Measurements from ENCODE around the gene TMEM239.
A peak's percentile ranks its signal among the peaks of the same experiment; 100 is the strongest.

TMEM239 gene

DNA sequence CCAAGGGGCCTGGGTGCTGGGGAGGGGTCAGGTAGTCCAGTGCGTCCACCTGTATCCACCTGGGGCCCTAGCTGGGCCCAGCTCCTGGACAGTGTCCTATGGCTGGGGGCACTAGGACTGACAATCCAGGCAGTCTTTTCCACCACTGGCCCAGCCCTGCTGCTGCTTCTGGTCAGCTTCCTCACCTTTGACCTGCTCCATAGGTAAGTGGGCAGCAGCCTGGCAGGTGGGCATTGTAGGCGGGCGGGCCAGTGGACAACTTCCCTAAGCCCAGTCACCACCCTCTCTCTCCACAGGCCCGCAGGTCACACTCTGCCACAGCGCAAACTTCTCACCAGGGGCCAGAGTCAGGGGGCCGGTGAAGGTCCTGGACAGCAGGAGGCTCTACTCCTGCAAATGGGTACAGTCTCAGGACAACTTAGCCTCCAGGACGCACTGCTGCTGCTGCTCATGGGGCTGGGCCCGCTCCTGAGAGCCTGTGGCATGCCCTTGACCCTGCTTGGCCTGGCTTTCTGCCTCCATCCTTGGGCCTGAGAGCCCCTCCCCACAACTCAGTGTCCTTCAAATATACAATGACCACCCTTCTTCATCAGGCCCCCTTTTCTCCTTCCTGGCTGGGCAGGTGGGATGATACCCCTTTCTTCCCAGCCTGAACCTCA is 793 bp upstream of the TMEM239 start:
- H3K9ac ChIP-seq (ENCODE audit: low read depth, low read length): no peak overlapping the region
- peaks cover 5% of the 10 kb centered on the region for H3K4me1 ChIP-seq (ENCODE audit: control insufficient read depth, insufficient read depth, low read length)
- peaks cover 20% of the 10 kb centered on the region for H3K27me3 ChIP-seq (ENCODE audit: control insufficient read depth, insufficient read depth, low read length)
- no peaks in the 10 kb centered on the region for H3K36me3 ChIP-seq (ENCODE audit: control insufficient read depth, insufficient read depth, low read length)
- no peak overlapping the region for H3K4me3 ChIP-seq (ENCODE audit: low read depth, low read length)
- no peaks in the 10 kb centered on the region for H3K9me3 ChIP-seq (ENCODE audit: control insufficient read depth, insufficient read depth, low read length)

DNA sequence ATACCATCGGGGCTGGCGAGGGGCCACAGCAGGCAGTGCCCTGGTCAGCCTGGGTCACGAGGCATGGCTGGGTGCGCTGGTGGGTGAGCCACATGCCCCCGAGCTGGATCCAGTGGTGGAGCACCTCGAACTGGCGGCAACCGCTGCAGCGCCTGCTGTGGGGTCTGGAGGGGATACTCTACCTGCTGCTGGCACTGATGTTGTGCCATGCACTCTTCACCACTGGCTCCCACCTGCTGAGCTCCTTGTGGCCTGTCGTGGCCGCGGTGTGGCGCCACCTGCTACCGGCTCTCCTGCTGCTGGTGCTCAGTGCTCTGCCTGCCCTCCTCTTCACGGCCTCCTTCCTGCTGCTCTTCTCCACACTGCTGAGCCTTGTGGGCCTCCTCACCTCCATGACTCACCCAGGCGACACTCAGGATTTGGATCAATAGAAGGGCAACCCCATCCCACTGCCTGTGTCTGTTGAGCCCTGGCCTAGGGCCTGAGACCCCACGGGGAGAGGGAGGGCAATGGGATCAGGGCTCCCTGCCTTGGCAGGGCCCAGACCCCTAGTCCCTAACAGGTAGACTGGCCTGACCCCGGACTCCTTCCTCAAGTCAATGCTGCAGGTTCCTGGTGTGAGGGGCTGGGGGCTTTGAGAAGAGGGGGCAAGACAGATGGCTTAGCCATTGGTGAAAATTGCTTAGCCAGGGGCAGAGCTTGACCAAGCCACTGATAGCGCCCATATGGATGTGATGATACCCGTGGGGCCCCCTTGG is 598 bp downstream of the TMEM239 start:
- Histone ChIP-seq H3K27me3 (ENCODE audit: control insufficient read depth, insufficient read depth, low read length) (peaks cover 33% of the 10 kb centered on the region), H3K9me3 (ENCODE audit: control insufficient read depth, insufficient read depth, low read length) (no peaks in the 10 kb centered on the region), H3K4me3 (ENCODE audit: low read depth, low read length) (no peak overlapping the region), H3K4me1 (ENCODE audit: control insufficient read depth, insufficient read depth, low read length) (peaks cover 5% of the 10 kb centered on the region), H3K9ac (ENCODE audit: low read depth, low read length) (no peak overlapping the region), H3K36me3 (ENCODE audit: control insufficient read depth, insufficient read depth, low read length) (no peaks in the 10 kb centered on the region)

DNA sequence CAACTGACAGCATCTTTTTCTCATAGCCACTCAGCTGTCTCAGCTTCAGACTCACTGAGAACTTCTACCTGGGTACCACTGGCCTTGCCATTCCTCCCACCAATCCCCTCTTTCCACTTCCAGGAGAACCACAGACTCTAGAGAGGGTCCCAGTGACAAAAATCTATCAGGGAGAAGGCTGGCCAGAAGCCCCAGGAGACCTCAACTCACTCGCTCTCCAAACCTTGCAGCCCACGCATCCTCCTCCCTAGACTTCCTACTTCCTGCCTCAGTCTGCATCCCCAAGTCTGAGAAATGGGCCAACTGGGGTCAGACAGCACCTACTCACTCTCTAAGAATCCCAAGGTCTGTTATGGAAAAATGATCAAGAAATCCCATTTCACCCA is 1.2 kb downstream of the TMEM239 start:
- Histone ChIP-seq H3K9ac (ENCODE audit: low read depth, low read length) (no peak overlapping the region), H3K4me3 (ENCODE audit: low read depth, low read length) (no peak overlapping the region), H3K4me1 (ENCODE audit: control insufficient read depth, insufficient read depth, low read length) (peaks cover 5% of the 10 kb centered on the region), H3K27me3 (ENCODE audit: control insufficient read depth, insufficient read depth, low read length) (peaks cover 38% of the 10 kb centered on the region), H3K36me3 (ENCODE audit: control insufficient read depth, insufficient read depth, low read length) (no peaks in the 10 kb centered on the region), H3K9me3 (ENCODE audit: control insufficient read depth, insufficient read depth, low read length) (no peaks in the 10 kb centered on the region)

DNA sequence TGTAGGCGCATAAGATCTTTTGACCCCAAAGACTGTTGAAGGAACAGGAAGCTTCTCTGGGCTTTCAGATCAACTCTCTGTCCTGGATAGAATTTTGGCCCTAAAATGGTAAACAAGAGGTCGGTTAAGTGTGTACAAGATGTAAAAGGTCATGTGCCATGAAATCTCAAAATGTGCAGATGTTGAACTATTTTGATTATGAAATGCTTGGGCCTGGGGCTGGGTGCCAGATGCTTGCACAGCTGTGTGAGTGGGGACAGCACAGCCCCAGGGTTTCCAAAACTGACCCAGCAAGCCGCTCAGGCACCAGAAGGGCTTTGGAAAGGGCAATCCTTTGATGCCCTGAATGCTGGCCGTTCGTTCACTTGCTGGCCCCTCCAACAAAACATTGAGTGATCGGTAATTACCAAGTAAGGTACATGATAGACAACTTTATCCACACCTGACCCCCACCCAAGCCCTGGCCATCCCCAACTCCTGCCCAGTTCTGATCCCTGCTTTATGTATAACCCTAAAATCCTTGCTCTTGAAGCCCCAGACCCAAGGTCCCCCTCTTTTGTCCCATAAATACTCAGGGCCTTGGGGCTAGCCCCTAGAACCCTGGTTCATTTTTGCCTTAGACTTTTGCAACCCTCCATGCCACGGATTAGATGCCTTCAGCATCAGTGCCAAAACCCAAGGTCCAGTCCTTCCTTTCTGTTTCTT is 1.9 kb downstream of the TMEM239 start:
- Histone ChIP-seq H3K4me3 (ENCODE audit: low read depth, low read length) (no peak overlapping the region), H3K9me3 (ENCODE audit: control insufficient read depth, insufficient read depth, low read length) (no peaks in the 10 kb centered on the region), H3K9ac (ENCODE audit: low read depth, low read length) (no peak overlapping the region), H3K27me3 (ENCODE audit: control insufficient read depth, insufficient read depth, low read length) (peaks cover 38% of the 10 kb centered on the region), H3K4me1 (ENCODE audit: control insufficient read depth, insufficient read depth, low read length) (peaks cover 5% of the 10 kb centered on the region), H3K36me3 (ENCODE audit: control insufficient read depth, insufficient read depth, low read length) (no peaks in the 10 kb centered on the region)

DNA sequence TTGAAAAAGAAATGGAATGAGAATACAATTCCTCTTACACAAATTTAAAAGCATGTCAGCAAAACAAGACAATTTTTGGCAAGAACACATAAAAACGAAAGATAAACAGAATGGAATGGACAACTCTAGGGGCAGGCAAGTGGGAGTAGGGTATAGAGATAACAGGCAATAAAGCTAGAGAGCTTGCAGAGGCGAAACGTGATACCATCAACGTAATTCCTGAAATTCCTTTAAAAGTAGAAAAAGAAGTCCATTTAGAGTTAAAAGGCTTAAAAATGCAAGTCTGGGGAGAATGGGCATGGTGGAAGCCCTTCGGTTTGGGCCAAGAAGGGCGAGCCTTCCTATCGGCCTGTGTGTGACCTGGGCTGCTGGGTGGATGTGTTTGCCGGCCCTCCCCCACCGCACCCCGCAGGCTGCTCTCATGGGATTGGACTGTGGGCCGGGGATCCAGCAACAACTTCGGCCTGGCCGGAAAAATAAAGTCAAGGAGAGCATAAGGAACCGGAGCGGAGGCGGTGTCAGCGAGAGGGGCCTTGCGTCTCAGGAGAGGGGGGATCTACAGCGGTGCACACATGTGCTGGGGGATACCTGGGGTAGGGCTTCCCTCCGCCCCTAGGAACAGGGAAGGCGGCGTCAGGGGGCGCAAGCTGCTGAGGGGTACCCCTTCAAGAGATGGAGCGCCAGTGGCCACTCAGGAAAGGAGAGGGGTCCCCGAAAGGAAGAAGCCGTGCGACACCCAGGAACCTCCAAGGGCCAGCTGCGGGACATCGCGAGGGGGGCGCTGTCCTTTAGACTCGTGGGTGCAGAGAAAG is 4.1 kb downstream of the TMEM239 start:
- no peaks in the 10 kb centered on the region for H3K9me3 ChIP-seq (ENCODE audit: control insufficient read depth, insufficient read depth, low read length)
- no peaks in the 10 kb centered on the region for H3K36me3 ChIP-seq (ENCODE audit: control insufficient read depth, insufficient read depth, low read length)
- H3K9ac ChIP-seq (ENCODE audit: low read depth, low read length): no peak overlapping the region
- H3K27me3 ChIP-seq (ENCODE audit: control insufficient read depth, insufficient read depth, low read length): peaks cover 38% of the 10 kb centered on the region
- peaks cover 5% of the 10 kb centered on the region for H3K4me1 ChIP-seq (ENCODE audit: control insufficient read depth, insufficient read depth, low read length)
- H3K4me3 ChIP-seq (ENCODE audit: low read depth, low read length): peak overlapping the region; percentile 49

DNA sequence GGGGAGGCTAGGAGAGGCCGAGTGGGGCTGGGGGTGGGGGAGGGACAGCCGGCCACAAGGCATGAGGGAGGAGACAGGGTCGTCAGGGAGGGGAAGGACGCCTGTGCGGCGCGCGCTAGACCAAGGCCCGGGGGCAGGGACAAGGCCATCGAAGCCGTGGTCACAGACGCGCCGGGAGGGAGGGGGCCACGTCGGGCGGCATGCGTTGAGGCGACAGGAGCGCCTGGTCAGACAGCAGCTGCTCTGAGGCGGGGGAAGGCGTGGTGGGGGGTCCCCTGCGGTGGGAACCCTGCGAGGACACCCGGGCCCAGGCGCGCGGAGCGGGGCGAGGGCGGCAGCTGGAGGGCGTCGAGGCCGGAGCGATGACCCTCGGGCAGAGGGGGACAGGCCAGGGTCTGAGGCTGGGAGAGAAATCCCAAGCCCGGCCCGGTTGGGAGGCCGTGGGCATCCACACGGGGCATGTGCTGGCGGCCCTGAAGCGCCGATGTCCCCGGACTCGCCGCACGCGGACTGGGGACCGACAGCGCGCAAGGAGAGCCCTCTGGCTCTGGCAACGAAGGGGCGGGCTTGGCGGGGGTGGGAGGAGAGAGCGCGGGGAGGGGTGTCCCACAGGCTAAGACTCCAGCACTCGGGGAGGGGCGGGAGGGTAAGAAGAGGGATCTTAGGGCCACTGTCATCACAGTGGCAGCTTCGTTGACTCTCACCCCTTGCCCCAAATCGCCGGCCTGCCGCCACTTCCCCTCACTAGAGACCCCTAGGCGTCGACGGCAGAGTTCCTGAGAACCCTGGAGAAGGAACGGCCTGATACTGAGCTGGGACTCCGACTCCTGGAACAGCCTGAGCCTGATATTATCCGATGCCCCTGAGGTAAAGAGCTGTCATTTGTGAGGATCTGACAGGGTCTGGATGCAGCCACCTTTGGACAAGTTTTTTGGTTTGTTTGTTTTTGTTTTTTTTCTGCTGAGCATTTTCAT is 5.0 kb downstream of the TMEM239 start:
- Histone ChIP-seq H3K9ac (ENCODE audit: low read depth, low read length) (no peak overlapping the region), H3K4me1 (ENCODE audit: control insufficient read depth, insufficient read depth, low read length) (peaks cover 8% of the 10 kb centered on the region), H3K4me3 (ENCODE audit: low read depth, low read length) (peak overlapping the region; percentile 49), H3K9me3 (ENCODE audit: control insufficient read depth, insufficient read depth, low read length) (no peaks in the 10 kb centered on the region), H3K36me3 (ENCODE audit: control insufficient read depth, insufficient read depth, low read length) (no peaks in the 10 kb centered on the region), H3K27me3 (ENCODE audit: control insufficient read depth, insufficient read depth, low read length) (peaks cover 45% of the 10 kb centered on the region)

DNA sequence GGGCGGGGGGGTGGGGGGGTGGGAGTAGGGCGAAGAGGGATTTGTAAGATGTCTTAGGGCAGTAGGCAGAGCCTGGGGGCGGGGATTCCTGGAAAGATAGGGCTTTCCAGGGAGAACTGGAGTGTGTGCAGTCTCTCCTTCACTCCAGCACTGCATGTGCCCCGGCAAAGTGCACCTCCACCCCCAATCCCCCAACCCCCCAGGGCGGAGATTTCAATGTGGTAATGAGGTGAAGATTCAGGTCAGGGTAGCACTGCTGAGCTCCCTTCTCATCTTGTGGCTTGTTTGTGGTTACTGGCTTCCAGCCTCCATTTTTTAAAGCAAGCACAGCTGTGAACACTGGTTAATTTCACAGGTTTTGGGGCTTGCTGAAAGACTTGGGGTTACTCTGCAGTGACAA is 5.9 kb downstream of the TMEM239 start:
- Histone ChIP-seq H3K9ac (ENCODE audit: low read depth, low read length) (no peak overlapping the region), H3K4me1 (ENCODE audit: control insufficient read depth, insufficient read depth, low read length) (peaks cover 8% of the 10 kb centered on the region), H3K36me3 (ENCODE audit: control insufficient read depth, insufficient read depth, low read length) (no peaks in the 10 kb centered on the region), H3K9me3 (ENCODE audit: control insufficient read depth, insufficient read depth, low read length) (no peaks in the 10 kb centered on the region), H3K27me3 (ENCODE audit: control insufficient read depth, insufficient read depth, low read length) (peaks cover 54% of the 10 kb centered on the region), H3K4me3 (ENCODE audit: low read depth, low read length) (no peak overlapping the region)

DNA sequence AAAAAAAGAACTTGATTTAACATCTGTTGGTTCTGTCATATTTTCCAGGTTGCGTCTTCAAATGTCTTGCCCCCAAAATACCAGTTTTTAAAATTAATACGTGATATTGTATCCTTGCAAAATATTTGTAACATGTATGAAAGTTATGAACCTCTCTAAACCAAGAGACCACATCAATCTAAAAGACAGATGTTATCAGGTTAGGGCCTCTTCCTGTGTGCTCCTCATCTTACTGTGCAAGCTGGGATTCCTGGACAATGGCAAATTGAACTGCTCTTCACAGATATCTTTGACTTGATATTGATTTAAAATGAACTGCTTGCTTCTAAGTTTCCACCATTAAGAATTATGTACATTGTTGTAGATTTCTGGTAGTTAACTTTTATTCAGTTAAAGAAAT is 9.6 kb downstream of the TMEM239 start:
- Histone ChIP-seq H3K9ac (ENCODE audit: low read depth, low read length) (no peak overlapping the region), H3K36me3 (ENCODE audit: control insufficient read depth, insufficient read depth, low read length) (no peaks in the 10 kb centered on the region), H3K4me3 (ENCODE audit: low read depth, low read length) (no peak overlapping the region), H3K27me3 (ENCODE audit: control insufficient read depth, insufficient read depth, low read length) (peaks cover 43% of the 10 kb centered on the region), H3K9me3 (ENCODE audit: control insufficient read depth, insufficient read depth, low read length) (no peaks in the 10 kb centered on the region), H3K4me1 (ENCODE audit: control insufficient read depth, insufficient read depth, low read length) (peaks cover 3% of the 10 kb centered on the region)

DNA sequence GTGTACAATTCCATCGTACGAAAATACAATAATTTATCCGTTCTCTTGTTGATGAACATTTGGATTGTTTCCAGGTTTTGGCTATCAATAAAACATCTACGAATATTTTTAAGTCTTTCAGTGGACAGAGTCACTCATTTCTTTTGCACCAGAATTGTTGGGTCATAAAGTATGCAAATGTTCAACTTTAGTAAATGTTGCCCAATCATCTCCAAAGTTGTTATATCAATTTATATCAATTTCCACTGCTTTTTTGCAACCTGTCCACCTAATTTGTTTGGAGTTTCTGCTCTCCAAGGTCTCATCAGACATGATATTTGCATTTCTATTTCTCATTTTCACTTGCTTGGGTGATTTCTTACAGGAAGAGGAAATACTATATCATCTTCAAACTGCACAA is 10.5 kb downstream of the TMEM239 start:
- H3K4me1 ChIP-seq (ENCODE audit: control insufficient read depth, insufficient read depth, low read length): peaks cover 3% of the 10 kb centered on the region
- H3K9ac ChIP-seq (ENCODE audit: low read depth, low read length): no peak overlapping the region
- no peaks in the 10 kb centered on the region for H3K9me3 ChIP-seq (ENCODE audit: control insufficient read depth, insufficient read depth, low read length)
- no peak overlapping the region for H3K4me3 ChIP-seq (ENCODE audit: low read depth, low read length)
- peaks cover 34% of the 10 kb centered on the region for H3K27me3 ChIP-seq (ENCODE audit: control insufficient read depth, insufficient read depth, low read length)
- no peaks in the 10 kb centered on the region for H3K36me3 ChIP-seq (ENCODE audit: control insufficient read depth, insufficient read depth, low read length)

DNA sequence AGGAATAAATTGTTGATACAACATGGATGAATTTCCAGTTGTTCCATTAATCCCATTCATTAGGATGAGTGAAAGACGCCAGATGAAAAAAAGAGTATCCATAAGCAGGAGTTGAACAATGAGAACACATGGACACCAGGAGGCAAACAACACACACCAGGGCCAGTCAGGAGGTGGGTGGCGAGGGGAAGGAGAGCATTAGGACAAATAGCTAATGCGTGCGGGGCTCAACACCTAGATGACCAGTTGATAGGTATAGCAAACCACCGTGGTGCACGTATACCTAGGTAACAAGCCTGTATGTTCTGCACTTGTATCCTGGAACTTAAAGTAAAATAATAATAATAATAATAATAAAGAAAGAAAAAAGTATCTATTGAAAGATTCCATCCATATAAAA is 13.2 kb downstream of the TMEM239 start:
- peaks cover 3% of the 10 kb centered on the region for H3K4me1 ChIP-seq (ENCODE audit: control insufficient read depth, insufficient read depth, low read length)
- peaks cover 28% of the 10 kb centered on the region for H3K27me3 ChIP-seq (ENCODE audit: control insufficient read depth, insufficient read depth, low read length)
- no peak overlapping the region for H3K4me3 ChIP-seq (ENCODE audit: low read depth, low read length)
- H3K9me3 ChIP-seq (ENCODE audit: control insufficient read depth, insufficient read depth, low read length): no peaks in the 10 kb centered on the region
- H3K9ac ChIP-seq (ENCODE audit: low read depth, low read length): no peak overlapping the region
- H3K36me3 ChIP-seq (ENCODE audit: control insufficient read depth, insufficient read depth, low read length): no peaks in the 10 kb centered on the region

Measured in iPS-15b (cell line).